Sigmoid colon (tissue), 7 donors: ENCODE data around the gene KCND3. TPM values are rescaled to one million over a fixed set of nuclear protein-coding genes. Genes with fewer than 3 reads are reported as not detected.

Experiments used
- DNase-seq: peaks from one replicate; pipeline ENCODE4 v3.0.0-alpha.2; 2019
- H3K27ac ChIP-seq, 4 donors: fragments of 200-600 bp; sonication (generic); one replicate each; pipeline ENCODE4 v1.5.1; 2016 to 2019; ENCODE audit warnings: mild to moderate bottlenecking in 1 of 4
- H3K27me3 ChIP-seq, 3 donors: fragments of 200-600 bp; sonication (generic); one replicate each; pipeline ENCODE4 v1.5.1; 2019; ENCODE audit warnings: mild to moderate bottlenecking in 1 of 3
- H3K36me3 ChIP-seq, 4 donors: fragments of 200-600 bp; sonication (generic); one replicate each; pipeline ENCODE4 v1.5.1; 2016 to 2019
- H3K4me1 ChIP-seq, 4 donors: fragments of 200-600 bp; sonication (generic); one replicate each; pipeline ENCODE4 v1.5.1; 2017 to 2019
- H3K4me3 ChIP-seq, 4 donors: fragments of 200-600 bp; sonication (generic); one replicate each; pipeline ENCODE4 v1.5.1; 2017 to 2019; ENCODE audit warnings: mild to moderate bottlenecking in 2 of 4, moderate library complexity in 1 of 4
- H3K9me3 ChIP-seq, 4 donors: fragments of 200-600 bp in 3 of 4; sonication (generic) in 3 of 4; one replicate each; pipeline versions ENCODE4 v1.5.1 to v1.6.1; 2013 to 2019
- CTCF ChIP-seq, 4 experiments: fragments of 450-650 bp in 3 of 4; fragments of 200-600 bp in 1 of 4; IDR thresholded peaks; one replicate each; pipeline ENCODE4 v1.5.1; 2016 to 2019; ENCODE audit warnings: antibody characterized with exemption in 4 of 4, mild to moderate bottlenecking in 3 of 4, moderate library complexity in 2 of 4
- EP300 ChIP-seq, 4 donors: sonication (generic); formaldehyde crosslinking; IDR thresholded peaks; one replicate each; pipeline ENCODE4 v1.6.1; 2017; ENCODE audit warnings: antibody characterized with exemption in 4 of 4
- POLR2A ChIP-seq, 2 donors: fragments of 450-650 bp; IDR thresholded peaks; one replicate each; pipeline ENCODE4 v1.6.1; 2016; ENCODE audit warnings: antibody characterized with exemption in 2 of 2, mild to moderate bottlenecking in 2 of 2, moderate library complexity in 2 of 2
- POLR2AphosphoS5 ChIP-seq, 4 donors: sonication (generic); formaldehyde crosslinking; IDR thresholded peaks; one replicate each; pipeline ENCODE4 v1.6.1; 2017; ENCODE audit warnings: antibody characterized with exemption in 4 of 4
- WGBS, 2 donors: extraction: QIAGEN DNeasy Blood & Tissue Kit; methylation state at CpG; one replicate each; pipeline ENCODE4 v1.1.7; 2013; 5-methylcytosine and 5-hydroxymethylcytosine counted together
- intact Hi-C: fragments of 100-400 bp; cut with DNase I; formaldehyde crosslinking; loops from one replicate; pipeline ENCODE4 v1.15.1; 2023
- polyA plus RNA-seq, 3 donors: library from polyadenylated mRNA; stranded (reverse); fragments of 200-250 nt; gene quantifications; one replicate each; pipeline ENCODE4 v1.2.3, GENCODE V29; 2013
- total RNA-seq, 4 donors: library from RNA; depleted of rRNA; stranded (reverse); fragments of >200 nt; gene quantifications; one replicate each; pipeline ENCODE4 v1.1.0, GENCODE V29; 2016
- donor health status: healthy with polysubstance abuse.
- donor health status: Bipolar disorder and iron deficiency.
- donor health status: healthy.

Gene KCND3
- total and polyA plus RNA-seq, 7 donors: 0.23 to 18.3 (median 5.9) TPM

GRCh38 chr1:111878649-111879048, 110.8 kb downstream of the KCND3 start:
- Histone ChIP-seq H3K4me3 (no peak overlapping the region), H3K27ac (peak overlapping the region in 2 of 4 donors; percentile 35 to 70), H3K27me3 (no peaks in the 10 kb centered on the region), H3K36me3 (no peaks in the 10 kb centered on the region), H3K9me3 (no peaks in the 10 kb centered on the region), H3K4me1 (peaks cover 0 to 30% (median 28%) of the 10 kb centered on the region in 4 donors)
- WGBS, 2 donors: 12 to 33% methylated on average over 1 of the region's 1 CpG
- TF ChIP-seq POLR2AphosphoS5 (IDR thresholded peaks at IDR 0.05): no peak
- TF ChIP-seq CTCF (IDR thresholded peaks at IDR 0.05): no peak
- TF ChIP-seq EP300 (IDR thresholded peaks at IDR 0.05): no peak
- no peak for TF ChIP-seq POLR2A (IDR thresholded peaks at IDR 0.05)
- intact Hi-C loops: no loop called here
- DNase-seq: no peak

GRCh38 chr1:111878091-111878490, 111.4 kb downstream of the KCND3 start:
- H3K36me3 ChIP-seq: no peaks in the 10 kb centered on the region
- intact Hi-C loops: no loop called here

GRCh38 chr1:111876631-111877030, 112.8 kb downstream of the KCND3 start:
- peaks cover 0 to 29% (median 27%) of the 10 kb centered on the region in 4 donors for H3K4me1 ChIP-seq
- intact Hi-C loops: no loop called here
- no peaks in the 10 kb centered on the region for H3K36me3 ChIP-seq
- WGBS, 2 donors: 78 to 89% methylated on average over 3 of the region's 3 CpGs
- no peak for TF ChIP-seq CTCF (IDR thresholded peaks at IDR 0.05)
- no peak for TF ChIP-seq EP300 (IDR thresholded peaks at IDR 0.05)
- TF ChIP-seq POLR2A (IDR thresholded peaks at IDR 0.05): no peak
- no peak for TF ChIP-seq POLR2AphosphoS5 (IDR thresholded peaks at IDR 0.05)
- H3K27me3 ChIP-seq: no peaks in the 10 kb centered on the region
- no peak for DNase-seq
- no peak overlapping the region for H3K4me3 ChIP-seq
- H3K9me3 ChIP-seq: no peaks in the 10 kb centered on the region
- no peak overlapping the region for H3K27ac ChIP-seq

More at GRCh38 chr1:111878091-111878490, 111.4 kb downstream of the KCND3 start:
- 73 to 80% methylated on average over 7 of the region's 7 CpGs for WGBS, 2 donors
- no peak for TF ChIP-seq EP300 (IDR thresholded peaks at IDR 0.05)
- no peak for TF ChIP-seq POLR2AphosphoS5 (IDR thresholded peaks at IDR 0.05)
- no peak for TF ChIP-seq POLR2A (IDR thresholded peaks at IDR 0.05)
- TF ChIP-seq CTCF (IDR thresholded peaks at IDR 0.05): no peak
- Histone ChIP-seq H3K9me3 (no peaks in the 10 kb centered on the region), H3K27me3 (no peaks in the 10 kb centered on the region), H3K4me3 (no peak overlapping the region), H3K4me1 (peaks cover 0 to 30% (median 28%) of the 10 kb centered on the region in 4 donors), H3K27ac (no peak overlapping the region)
- DNase-seq: no peak

GRCh38 chr1:111875640-111876039, 113.8 kb downstream of the KCND3 start:
- H3K4me3 ChIP-seq: no peak overlapping the region
- no peaks in the 10 kb centered on the region for H3K36me3 ChIP-seq
- TF ChIP-seq POLR2AphosphoS5 (IDR thresholded peaks at IDR 0.05): no peak
- TF ChIP-seq POLR2A (IDR thresholded peaks at IDR 0.05): no peak
- TF ChIP-seq EP300 (IDR thresholded peaks at IDR 0.05): no peak
- H3K27ac ChIP-seq: peak overlapping the region in 1 of 4 donors; percentile 24
- H3K27me3 ChIP-seq: no peaks in the 10 kb centered on the region
- intact Hi-C loops: no loop called here
- no peak for DNase-seq
- peaks cover 0 to 19% (median 17%) of the 10 kb centered on the region in 4 donors for H3K4me1 ChIP-seq
- H3K9me3 ChIP-seq: no peaks in the 10 kb centered on the region
- 86 to 89% methylated on average over 3 of the region's 3 CpGs for WGBS, 2 donors

- 72 to 82% methylated on average over 5 of the region's 5 CpGs for WGBS, 2 donors
- Histone ChIP-seq H3K36me3 (no peaks in the 10 kb centered on the region), H3K9me3 (no peaks in the 10 kb centered on the region), H3K27me3 (no peaks in the 10 kb centered on the region), H3K27ac (no peak overlapping the region), H3K4me1 (no peaks in the 10 kb centered on the region), H3K4me3 (no peak overlapping the region)
- intact Hi-C loops: no loop called here
- TF ChIP-seq POLR2A (IDR thresholded peaks at IDR 0.05) (no peak), EP300 (IDR thresholded peaks at IDR 0.05) (no peak), CTCF (IDR thresholded peaks at IDR 0.05) (no peak), POLR2AphosphoS5 (IDR thresholded peaks at IDR 0.05) (no peak)
- DNase-seq: no peak
Measured at GRCh38 chr1:111873460-111874030, 115.9 kb downstream of the KCND3 start.
